HG03460 (cell line): Measurements from ENCODE around the gene TRPV4.

Experiments
- ATAC-seq: cut with Tn5 transposase; IDR thresholded peaks from one replicate; pipeline ENCODE4 v1.9.1; 2021; ENCODE audit not compliant: unreplicated experiment

TRPV4 gene

GRCh38 chr12:109781668-109782325 is 51.4 kb downstream of the TRPV4 start:
- ATAC-seq, result no peak

- ATAC-seq, result no peak
These were observed 53.8 kb downstream of the TRPV4 start for GRCh38 chr12:109779382-109779781.

- ATAC-seq, result no peak
These were observed 54.5 kb downstream of the TRPV4 start for GRCh38 chr12:109778684-109779083.

- no peak for ATAC-seq
These were observed 55.7 kb downstream of the TRPV4 start for GRCh38 chr12:109777544-109777943.

GRCh38 chr12:109776624-109777023 is 56.6 kb downstream of the TRPV4 start:
- no peak for ATAC-seq

GRCh38 chr12:109775172-109775881 is 57.9 kb downstream of the TRPV4 start:
- no peak for ATAC-seq

GRCh38 chr12:109773384-109774011 is 59.7 kb downstream of the TRPV4 start:
- ATAC-seq, result no peak

GRCh38 chr12:109772622-109773321 is 60.4 kb downstream of the TRPV4 start:
- no peak for ATAC-seq

GRCh38 chr12:109771746-109772621 is 61.2 kb downstream of the TRPV4 start:
- no peak for ATAC-seq

- ATAC-seq, result no peak
These were observed 62.1 kb downstream of the TRPV4 start for GRCh38 chr12:109770861-109771670.

GRCh38 chr12:109770104-109770860 is 62.9 kb downstream of the TRPV4 start:
- no peak for ATAC-seq

- no peak for ATAC-seq
These were observed 64.1 kb downstream of the TRPV4 start for GRCh38 chr12:109768901-109769670.

GRCh38 chr12:109767991-109768900 is 65.0 kb downstream of the TRPV4 start:
- no peak for ATAC-seq

GRCh38 chr12:109767456-109767855 is 65.7 kb downstream of the TRPV4 start:
- no peak for ATAC-seq

- ATAC-seq, result no peak
These were observed 66.9 kb downstream of the TRPV4 start for GRCh38 chr12:109766251-109766778.

GRCh38 chr12:109765446-109765810 is 67.8 kb downstream of the TRPV4 start:
- ATAC-seq, result no peak
